WI38 (cell line): ENCODE measurements around the gene FLNA.

Experiments used
- H3K4me3 ChIP-seq: 2 replicates; pipeline ENCODE4 v1.5.1; 2011; ENCODE audit warnings: low read depth, mild to moderate bottlenecking, control low read depth, low read length
- TF ChIP-seq, protein P1 (sequence below): IDR thresholded peaks from 2 replicates; pipeline ENCODE4 v1.5.1; 2012; ENCODE audit warnings: low read depth, mild to moderate bottlenecking, control low read depth, low read length

The FLNA gene

DNA sequence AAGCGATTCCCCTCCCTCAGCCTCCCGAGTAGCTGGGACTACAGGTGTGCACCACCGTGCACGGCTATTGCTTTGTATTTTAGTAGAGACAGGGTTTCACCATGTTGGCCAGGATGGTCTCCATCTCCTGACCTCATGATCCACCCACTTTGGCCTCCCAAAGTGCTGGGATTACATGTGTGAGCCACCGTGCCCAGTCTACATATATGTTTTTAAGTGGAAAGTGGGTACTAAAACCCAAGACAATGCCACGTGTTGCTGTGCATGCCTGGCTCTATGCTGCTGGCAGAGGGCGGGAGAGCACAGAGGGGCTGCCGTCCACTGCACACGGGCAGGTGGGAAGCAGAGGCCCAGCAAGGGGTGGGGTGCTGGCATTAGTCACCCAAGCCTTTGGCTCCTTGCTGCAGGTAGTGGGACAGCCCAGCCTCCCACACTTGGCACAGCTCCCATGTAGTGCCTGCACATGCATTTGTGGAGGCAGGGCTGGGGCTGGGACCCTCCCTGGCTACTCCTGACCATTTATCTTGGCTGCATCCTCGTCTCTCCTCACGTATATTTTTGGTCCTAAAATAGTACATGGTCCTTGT is 8.1 kb upstream of the FLNA start:
- H3K4me3 ChIP-seq, result no peak overlapping the region
- TF ChIP-seq, protein P1, sequence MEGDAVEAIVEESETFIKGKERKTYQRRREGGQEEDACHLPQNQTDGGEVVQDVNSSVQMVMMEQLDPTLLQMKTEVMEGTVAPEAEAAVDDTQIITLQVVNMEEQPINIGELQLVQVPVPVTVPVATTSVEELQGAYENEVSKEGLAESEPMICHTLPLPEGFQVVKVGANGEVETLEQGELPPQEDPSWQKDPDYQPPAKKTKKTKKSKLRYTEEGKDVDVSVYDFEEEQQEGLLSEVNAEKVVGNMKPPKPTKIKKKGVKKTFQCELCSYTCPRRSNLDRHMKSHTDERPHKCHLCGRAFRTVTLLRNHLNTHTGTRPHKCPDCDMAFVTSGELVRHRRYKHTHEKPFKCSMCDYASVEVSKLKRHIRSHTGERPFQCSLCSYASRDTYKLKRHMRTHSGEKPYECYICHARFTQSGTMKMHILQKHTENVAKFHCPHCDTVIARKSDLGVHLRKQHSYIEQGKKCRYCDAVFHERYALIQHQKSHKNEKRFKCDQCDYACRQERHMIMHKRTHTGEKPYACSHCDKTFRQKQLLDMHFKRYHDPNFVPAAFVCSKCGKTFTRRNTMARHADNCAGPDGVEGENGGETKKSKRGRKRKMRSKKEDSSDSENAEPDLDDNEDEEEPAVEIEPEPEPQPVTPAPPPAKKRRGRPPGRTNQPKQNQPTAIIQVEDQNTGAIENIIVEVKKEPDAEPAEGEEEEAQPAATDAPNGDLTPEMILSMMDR, result no peak

DNA sequence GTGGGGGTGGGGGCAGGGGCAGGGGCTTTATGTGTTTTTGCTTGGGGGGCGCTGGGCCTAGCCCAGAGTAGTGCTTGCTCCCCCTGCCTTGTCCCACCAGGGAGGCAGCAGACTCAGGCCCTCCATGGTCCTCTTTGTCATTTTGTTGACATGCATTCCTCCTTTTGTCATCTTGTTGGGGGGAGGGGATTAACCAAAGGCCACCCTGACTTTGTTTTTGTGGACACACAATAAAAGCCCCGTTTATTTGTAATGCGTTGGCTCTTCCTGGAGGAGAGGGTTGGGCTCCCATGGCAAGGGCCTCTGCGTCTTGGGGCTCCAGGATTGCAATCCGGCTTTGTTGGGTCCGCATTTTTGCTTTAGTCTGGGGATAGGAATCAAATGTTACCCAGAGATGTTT is 6.8 kb upstream of the FLNA start:
- H3K4me3 ChIP-seq, result no peak overlapping the region
- TF ChIP-seq, protein P1, result no peak

DNA sequence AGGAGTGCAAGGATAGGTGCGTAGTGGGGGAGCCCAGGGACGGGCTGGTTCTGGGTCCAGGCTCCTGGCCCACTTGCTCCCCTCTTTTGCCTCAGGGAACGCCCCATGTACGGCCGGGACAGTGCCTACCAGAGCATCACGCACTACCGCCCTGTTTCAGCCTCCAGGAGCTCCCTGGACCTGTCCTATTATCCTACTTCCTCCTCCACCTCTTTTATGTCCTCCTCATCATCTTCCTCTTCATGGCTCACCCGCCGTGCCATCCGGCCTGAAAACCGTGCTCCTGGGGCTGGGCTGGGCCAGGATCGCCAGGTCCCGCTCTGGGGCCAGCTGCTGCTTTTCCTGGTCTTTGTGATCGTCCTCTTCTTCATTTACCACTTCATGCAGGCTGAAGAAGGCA is 6.4 kb upstream of the FLNA start:
- peak overlapping the region; percentile 74 for H3K4me3 ChIP-seq
- TF ChIP-seq, protein P1, result no peak

DNA sequence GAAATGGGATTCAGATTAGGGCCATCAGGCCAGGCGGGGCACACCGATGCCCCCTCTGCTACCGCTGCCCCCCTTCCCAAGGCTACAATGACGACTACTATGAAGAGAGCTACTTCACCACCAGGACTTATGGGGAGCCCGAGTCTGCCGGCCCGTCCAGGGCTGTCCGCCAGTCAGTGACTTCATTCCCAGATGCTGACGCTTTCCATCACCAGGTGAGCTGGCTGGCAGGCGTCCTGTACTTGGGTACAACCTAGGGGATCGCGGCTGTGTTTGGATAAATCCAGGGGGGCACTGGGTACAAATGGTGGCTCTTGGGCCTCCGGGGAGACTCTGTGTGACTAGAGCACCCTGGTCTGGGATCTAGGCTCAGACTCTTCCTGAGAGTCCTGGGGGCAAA is 5.7 kb upstream of the FLNA start:
- peak overlapping the region; percentile 74 for H3K4me3 ChIP-seq
- TF ChIP-seq, protein P1, result no peak

DNA sequence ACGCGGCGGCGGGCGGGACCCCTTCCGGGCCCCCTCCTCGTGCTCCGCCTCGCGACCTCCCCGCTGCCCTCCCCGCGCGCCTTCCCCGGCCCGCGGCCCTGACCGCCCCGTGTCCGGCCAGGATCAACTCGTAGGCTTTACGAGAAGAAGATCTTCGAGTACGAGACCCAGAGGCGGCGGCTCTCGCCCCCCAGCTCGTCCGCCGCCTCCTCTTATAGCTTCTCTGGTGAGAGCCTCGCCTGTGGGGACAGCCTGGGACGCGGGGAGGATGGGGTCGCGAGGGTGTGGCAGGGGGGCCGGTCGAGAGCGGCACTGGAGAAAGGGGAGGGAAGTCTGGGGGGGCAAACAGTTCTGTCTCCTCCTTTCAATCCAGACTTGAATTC is 5.1 kb upstream of the FLNA start:
- H3K4me3 ChIP-seq, result peak overlapping the region; percentile 74
- TF ChIP-seq, protein P1, result no peak

- TF ChIP-seq, protein P1, result no peak
- H3K4me3 ChIP-seq, result peak within 1 kb of the TSS; percentile 74
Measured at GRCh38 chrX:154378799-154379568, 4.5 kb upstream of the FLNA start, which contains the start of gene EMD. TSS of gene EMD (plus strand) at chrX:154379295. CDS start at chrX:154379485, 190 bp downstream.
